Measurements from ENCODE around the gene SLC17A4. TPM values are rescaled to one million over a fixed set of nuclear protein-coding genes. Genes with fewer than 3 reads are reported as not detected.

The SLC17A4 gene
- total RNA-seq, 4 donors from 2014 or later = 6.0 to 137 (median 62.1) TPM

DNA sequence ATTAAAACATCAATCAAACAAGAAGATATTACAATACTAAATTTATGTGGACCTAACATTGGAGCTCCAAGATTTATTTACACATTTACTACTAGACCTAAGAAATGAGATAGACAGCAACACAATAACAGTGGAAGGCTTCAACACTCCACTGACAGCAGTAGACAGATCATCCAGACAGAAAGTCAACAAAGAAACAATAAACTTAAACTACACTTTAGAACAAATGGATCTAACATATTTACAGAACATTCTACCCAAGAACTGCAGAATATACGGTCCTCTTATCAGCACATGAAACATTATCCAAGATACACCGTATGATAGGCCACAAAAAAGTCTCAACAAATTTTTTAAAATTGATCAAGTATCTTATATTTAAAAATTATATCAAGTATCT is 50.3 kb downstream of the SLC17A4 start:
- in situ Hi-C loops (cut with MboI; ENCODE audit: low pct_ligation_motif_present in 1 of 4, low pct_unique_long_range_greater_than_20kb in 1 of 4, low sequenced_read_pairs in 3 of 4) = no loop called here
- TF ChIP-seq POLR2AphosphoS5 (IDR thresholded peaks at IDR 0.05) = no peak
- 36 to 61% methylated on average over 2 of the region's 2 CpGs for WGBS, 2 donors (ENCODE audit: low coverage in 1 of 2)

DNA sequence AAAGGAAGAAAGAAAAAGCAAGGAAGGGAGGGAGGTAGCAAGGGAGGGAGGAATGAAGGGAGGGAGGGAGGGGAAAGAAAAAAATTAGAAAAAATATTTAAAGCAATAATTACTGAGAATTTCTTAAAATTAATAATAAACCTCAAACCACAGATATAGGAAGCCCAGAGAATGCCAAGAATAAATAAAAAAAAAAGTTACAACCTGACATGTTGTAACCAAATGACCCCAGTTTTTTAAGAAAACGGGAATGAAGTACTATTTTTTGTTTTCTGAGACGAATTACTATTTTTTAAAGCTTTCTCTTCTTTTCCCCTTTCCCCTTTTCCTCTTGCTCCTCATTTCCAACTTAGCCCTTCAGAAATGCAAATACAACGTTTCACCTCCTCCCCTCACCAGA is 60.7 kb downstream of the SLC17A4 start:
- no peaks in the 10 kb centered on the region for H3K9me3 ChIP-seq
- H3K36me3 ChIP-seq = no peaks in the 10 kb centered on the region
- no peak overlapping the region for H3K4me3 ChIP-seq
- intact Hi-C loops (cut with DNase I; ENCODE audit: low total_unique reads) = no loop called here
- no peaks in the 10 kb centered on the region for H3K27me3 ChIP-seq
- no peak overlapping the region for H3K27ac ChIP-seq
- 52% methylated on average over 3 of the region's 3 CpGs for WGBS, 2 donors (ENCODE audit: low coverage in 1 of 2)
- DNase-seq = no peak
- in situ Hi-C loops (cut with MboI; ENCODE audit: low pct_ligation_motif_present in 1 of 4, low pct_unique_long_range_greater_than_20kb in 1 of 4, low sequenced_read_pairs in 3 of 4) = no loop called here
- H3K4me1 ChIP-seq = no peaks in the 10 kb centered on the region
- TF ChIP-seq POLR2A (IDR thresholded peaks at IDR 0.05) (no peak), EP300 (IDR thresholded peaks at IDR 0.05; ENCODE audit: low read depth) (no peak), POLR2AphosphoS5 (IDR thresholded peaks at IDR 0.05) (no peak)
- TF ChIP-seq, protein P1, sequence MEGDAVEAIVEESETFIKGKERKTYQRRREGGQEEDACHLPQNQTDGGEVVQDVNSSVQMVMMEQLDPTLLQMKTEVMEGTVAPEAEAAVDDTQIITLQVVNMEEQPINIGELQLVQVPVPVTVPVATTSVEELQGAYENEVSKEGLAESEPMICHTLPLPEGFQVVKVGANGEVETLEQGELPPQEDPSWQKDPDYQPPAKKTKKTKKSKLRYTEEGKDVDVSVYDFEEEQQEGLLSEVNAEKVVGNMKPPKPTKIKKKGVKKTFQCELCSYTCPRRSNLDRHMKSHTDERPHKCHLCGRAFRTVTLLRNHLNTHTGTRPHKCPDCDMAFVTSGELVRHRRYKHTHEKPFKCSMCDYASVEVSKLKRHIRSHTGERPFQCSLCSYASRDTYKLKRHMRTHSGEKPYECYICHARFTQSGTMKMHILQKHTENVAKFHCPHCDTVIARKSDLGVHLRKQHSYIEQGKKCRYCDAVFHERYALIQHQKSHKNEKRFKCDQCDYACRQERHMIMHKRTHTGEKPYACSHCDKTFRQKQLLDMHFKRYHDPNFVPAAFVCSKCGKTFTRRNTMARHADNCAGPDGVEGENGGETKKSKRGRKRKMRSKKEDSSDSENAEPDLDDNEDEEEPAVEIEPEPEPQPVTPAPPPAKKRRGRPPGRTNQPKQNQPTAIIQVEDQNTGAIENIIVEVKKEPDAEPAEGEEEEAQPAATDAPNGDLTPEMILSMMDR (IDR thresholded peaks at IDR 0.05) = no peak

More for the DNA sequence above, 50.3 kb downstream of the SLC17A4 start:
- H3K27ac ChIP-seq = no peak overlapping the region
- DNase-seq = no peak
- H3K4me1 ChIP-seq = no peaks in the 10 kb centered on the region
- no peak overlapping the region for H3K4me3 ChIP-seq
- peaks cover 0 to 3% of the 10 kb centered on the region in 2 donors for H3K9me3 ChIP-seq
- H3K27me3 ChIP-seq = no peaks in the 10 kb centered on the region
- intact Hi-C loops (cut with DNase I; ENCODE audit: low total_unique reads) = no loop called here
- H3K36me3 ChIP-seq = no peaks in the 10 kb centered on the region

DNA sequence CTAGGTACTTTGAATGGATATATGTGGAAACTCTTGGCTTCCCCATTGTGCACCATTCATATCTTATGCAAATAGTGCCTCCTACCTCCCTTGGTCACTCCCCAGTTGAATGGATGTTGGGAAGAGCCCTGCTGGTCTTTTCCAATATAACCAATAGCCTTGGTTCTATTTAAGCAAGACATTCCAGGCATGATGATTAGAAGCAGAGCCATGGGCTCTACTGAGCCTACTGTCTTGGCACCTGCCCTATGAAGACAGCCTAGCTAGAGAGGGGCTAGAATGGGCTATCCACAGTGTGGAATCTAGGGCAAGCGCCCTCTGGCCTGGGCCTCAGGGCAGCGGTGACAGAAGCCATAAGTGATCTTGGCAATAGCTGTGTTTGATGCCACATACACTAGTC is 61.7 kb downstream of the SLC17A4 start:
- Histone ChIP-seq H3K4me1 (no peaks in the 10 kb centered on the region), H3K9me3 (no peaks in the 10 kb centered on the region), H3K27me3 (no peaks in the 10 kb centered on the region), H3K27ac (no peak overlapping the region), H3K4me3 (no peak overlapping the region), H3K36me3 (no peaks in the 10 kb centered on the region)
- intact Hi-C loops (cut with DNase I; ENCODE audit: low total_unique reads) (no loop called here), in situ Hi-C loops (cut with MboI; ENCODE audit: low pct_ligation_motif_present in 1 of 4, low pct_unique_long_range_greater_than_20kb in 1 of 4, low sequenced_read_pairs in 3 of 4) (no loop called here)
- TF ChIP-seq EP300 (IDR thresholded peaks at IDR 0.05; ENCODE audit: low read depth) (no peak), POLR2AphosphoS5 (IDR thresholded peaks at IDR 0.05) (no peak), POLR2A (IDR thresholded peaks at IDR 0.05) (no peak)
- TF ChIP-seq, protein P1 (IDR thresholded peaks at IDR 0.05) = no peak
- WGBS, 2 donors (ENCODE audit: low coverage in 1 of 2) = 89% methylated on average over 2 of the region's 2 CpGs; no CpG with 5 or more reads in 1 of the 2 donors
- no peak for DNase-seq

DNA sequence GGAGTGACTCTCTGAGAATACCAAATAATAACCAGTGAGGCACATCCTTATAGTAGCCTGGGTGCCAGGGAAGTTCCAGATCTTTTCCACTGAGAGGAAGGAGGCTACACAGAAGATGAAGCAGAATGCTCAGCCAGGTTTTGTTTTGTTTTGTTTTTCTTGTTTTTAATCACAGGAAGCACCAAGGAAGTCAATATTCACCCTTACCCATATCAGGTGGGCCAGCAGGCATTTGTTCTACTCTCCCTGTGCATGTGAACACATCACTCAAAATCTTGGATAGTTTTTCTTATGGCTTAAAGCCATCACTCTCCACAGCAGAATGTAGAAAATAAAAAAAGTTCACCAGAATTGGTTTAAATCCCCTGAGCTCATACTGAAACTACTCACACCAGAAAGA is 66.8 kb downstream of the SLC17A4 start:
- no peaks in the 10 kb centered on the region for H3K9me3 ChIP-seq
- DNase-seq = no peak
- intact Hi-C loops (cut with DNase I; ENCODE audit: low total_unique reads) = no loop called here
- no peaks in the 10 kb centered on the region for H3K36me3 ChIP-seq
- no peak for TF ChIP-seq POLR2AphosphoS5 (IDR thresholded peaks at IDR 0.05)
- no peak for TF ChIP-seq EP300 (IDR thresholded peaks at IDR 0.05; ENCODE audit: low read depth)
- no peak for TF ChIP-seq POLR2A (IDR thresholded peaks at IDR 0.05)
- TF ChIP-seq, protein P1 (IDR thresholded peaks at IDR 0.05) = no peak
- no peaks in the 10 kb centered on the region for H3K4me1 ChIP-seq
- no peak overlapping the region for H3K27ac ChIP-seq
- no peak overlapping the region for H3K4me3 ChIP-seq
- in situ Hi-C loops (cut with MboI; ENCODE audit: low pct_ligation_motif_present in 1 of 4, low pct_unique_long_range_greater_than_20kb in 1 of 4, low sequenced_read_pairs in 3 of 4) = no loop called here
- H3K27me3 ChIP-seq = no peaks in the 10 kb centered on the region

DNA sequence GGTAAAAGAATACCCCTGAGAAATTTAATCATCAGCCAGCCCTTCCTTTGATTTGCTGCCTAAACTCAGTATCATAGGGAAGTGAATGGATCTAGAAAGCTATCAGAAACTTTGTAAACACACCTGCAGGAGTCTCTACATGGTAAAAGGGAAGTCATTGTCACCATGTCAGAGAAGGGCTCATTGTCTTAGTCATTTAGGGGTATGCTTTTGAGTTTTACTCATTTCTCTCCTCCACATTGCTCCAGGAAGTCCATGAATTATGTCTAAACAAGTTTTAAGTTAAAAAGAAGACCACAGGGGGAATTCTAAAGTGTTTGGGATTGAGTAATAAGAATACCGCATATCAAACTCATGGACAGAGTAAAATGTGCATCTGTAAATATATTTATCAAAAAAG is 74.8 kb downstream of the SLC17A4 start:
- in situ Hi-C loops (cut with MboI; ENCODE audit: low pct_ligation_motif_present in 1 of 4, low pct_unique_long_range_greater_than_20kb in 1 of 4, low sequenced_read_pairs in 3 of 4) = no loop called here
- intact Hi-C loops (cut with DNase I; ENCODE audit: low total_unique reads) = no loop called here
- Histone ChIP-seq H3K27me3 (no peaks in the 10 kb centered on the region), H3K36me3 (no peaks in the 10 kb centered on the region), H3K4me1 (no peaks in the 10 kb centered on the region), H3K9me3 (no peaks in the 10 kb centered on the region), H3K27ac (no peak overlapping the region), H3K4me3 (no peak overlapping the region)
- WGBS, 2 donors (ENCODE audit: low coverage in 1 of 2) = 80 to 83% methylated on average over 1 of the region's 1 CpG
- no peak for TF ChIP-seq POLR2A (IDR thresholded peaks at IDR 0.05)
- TF ChIP-seq EP300 (IDR thresholded peaks at IDR 0.05; ENCODE audit: low read depth) = no peak
- TF ChIP-seq POLR2AphosphoS5 (IDR thresholded peaks at IDR 0.05) = no peak
- TF ChIP-seq, protein P1 (IDR thresholded peaks at IDR 0.05) = no peak
- DNase-seq = no peak
